ENCODE measurements around the gene SPPL2C.

The SPPL2C gene

DNA sequence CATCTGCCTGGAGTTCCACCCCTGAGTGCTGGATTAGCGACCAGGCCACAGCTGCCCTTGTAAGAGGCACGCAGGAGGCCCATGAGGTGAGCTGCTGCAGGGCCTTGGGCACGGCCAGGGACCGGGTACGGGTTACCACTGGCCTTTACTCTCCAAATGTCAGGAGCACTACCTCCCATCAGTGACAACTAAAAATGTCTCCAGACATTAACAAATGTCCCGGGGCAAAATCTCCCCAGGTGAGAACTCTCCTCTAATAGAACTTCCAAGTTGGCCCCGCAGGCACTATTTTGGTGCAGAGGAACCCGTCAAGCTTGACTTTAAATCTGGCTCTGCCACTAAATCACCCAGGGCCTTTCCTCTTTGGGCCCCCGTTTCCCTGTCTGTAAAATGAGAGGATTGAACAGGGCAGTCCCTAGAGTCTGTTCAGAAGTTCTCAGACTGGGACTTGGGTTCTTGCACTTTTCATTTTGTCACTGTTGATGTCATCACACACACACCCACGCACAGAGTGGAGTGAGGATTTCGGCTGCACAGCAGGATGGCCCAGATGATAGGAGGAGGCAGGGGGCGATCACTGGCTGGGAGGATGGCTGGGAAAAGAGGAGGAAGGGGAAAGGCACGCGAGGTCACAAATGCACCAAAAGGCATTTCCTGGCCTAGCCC, 25.1 kb downstream of the SPPL2C start:
- TF ChIP-seq CTCF (IDR thresholded peaks at IDR 0.05; ENCODE audit: extremely low read depth, missing control alignments): no peak
- no peak for DNase-seq (ENCODE audit: low spot score)

GRCh38 chr17:45870342-45870974, 25.8 kb downstream of the SPPL2C start:
- no peak for DNase-seq (ENCODE audit: low spot score)
- TF ChIP-seq CTCF (IDR thresholded peaks at IDR 0.05; ENCODE audit: extremely low read depth, missing control alignments): no peak

- TF ChIP-seq CTCF (IDR thresholded peaks at IDR 0.05; ENCODE audit: extremely low read depth, missing control alignments): no peak
- DNase-seq (ENCODE audit: low spot score): no peak
Observed at GRCh38 chr17:45871718-45872117, 27.0 kb downstream of the SPPL2C start.

DNA sequence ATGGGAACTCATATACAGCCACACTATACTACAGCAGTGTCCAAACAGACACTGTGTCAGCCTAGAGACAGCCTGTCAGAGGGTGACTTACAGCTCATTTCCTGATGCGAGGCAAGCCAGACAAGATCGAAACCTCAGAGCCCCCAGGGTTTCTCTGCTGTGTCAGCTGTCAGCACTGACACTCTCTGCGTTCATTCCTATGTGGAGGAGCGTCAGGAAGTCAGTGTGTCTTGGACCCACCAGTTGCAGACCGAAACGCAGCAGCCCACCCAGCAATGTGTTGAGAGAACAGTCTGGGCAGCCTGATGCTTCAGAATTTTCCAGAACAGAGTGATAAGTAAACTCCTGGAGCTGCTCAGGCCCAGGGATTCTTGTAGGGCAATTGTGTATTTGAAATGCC, 29.0 kb downstream of the SPPL2C start:
- DNase-seq (ENCODE audit: low spot score): no peak
- TF ChIP-seq CTCF (IDR thresholded peaks at IDR 0.05; ENCODE audit: extremely low read depth, missing control alignments): no peak

DNA sequence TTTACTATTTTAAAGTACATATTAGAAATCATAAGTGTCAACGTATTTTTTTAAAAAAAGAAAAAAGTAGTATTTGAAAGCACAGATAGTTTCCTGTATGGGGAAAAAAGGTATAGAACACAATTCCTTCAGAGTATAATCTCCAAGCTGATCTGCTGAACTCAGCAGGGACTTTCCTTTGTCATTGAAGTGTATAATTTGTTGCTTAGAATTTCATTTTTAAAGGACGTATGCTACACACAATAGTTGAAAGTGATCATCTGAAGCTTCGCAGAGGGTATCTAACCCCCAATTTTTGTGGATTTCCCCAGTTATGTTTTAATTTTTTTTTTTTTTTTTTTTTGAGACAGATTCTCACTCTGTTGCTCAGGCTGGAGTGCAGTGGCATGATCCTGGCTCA, 29.5 kb downstream of the SPPL2C start:
- no peak for TF ChIP-seq CTCF (IDR thresholded peaks at IDR 0.05; ENCODE audit: extremely low read depth, missing control alignments)
- no peak for DNase-seq (ENCODE audit: low spot score)

GRCh38 chr17:45876539-45876938, 31.9 kb downstream of the SPPL2C start:
- no peak for DNase-seq (ENCODE audit: low spot score)
- TF ChIP-seq CTCF (IDR thresholded peaks at IDR 0.05; ENCODE audit: extremely low read depth, missing control alignments): no peak

DNA sequence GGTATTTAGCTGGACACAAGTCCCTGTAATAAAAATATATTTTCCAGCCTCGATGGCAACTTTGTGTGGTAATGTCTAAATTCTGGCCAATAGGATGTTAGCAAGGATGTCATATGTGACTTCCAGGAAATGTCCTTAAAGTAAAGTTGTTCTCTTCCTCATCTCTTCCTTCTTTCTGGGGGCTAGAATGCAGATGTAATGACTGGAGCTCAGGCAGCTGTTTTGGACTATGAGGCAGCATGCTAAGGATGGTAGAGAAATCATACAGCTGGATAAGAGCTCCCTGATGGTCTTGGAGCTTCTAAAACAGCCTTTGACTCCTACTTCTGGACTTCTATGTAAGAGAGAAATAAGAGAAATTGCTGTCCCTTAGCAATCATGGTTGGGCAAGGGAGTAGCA, 32.8 kb downstream of the SPPL2C start:
- TF ChIP-seq CTCF (IDR thresholded peaks at IDR 0.05; ENCODE audit: extremely low read depth, missing control alignments): no peak
- DNase-seq (ENCODE audit: low spot score): no peak
